A549 (cell line): ENCODE measurements around the gene TBL1XR1. TPM values are rescaled to one million over a fixed set of nuclear protein-coding genes. Genes with fewer than 3 reads are reported as not detected.

ENCODE experiments used
- ATAC-seq, 2 experiments: fragments of 200-7000 bp in 1 of 2; fragments of >200 bp in 1 of 2; cut with Nextera tagmentation in 1 of 2; cut with Tn5 transposase in 1 of 2; 3 replicates each; pipeline versions ENCODE4 v1.8.0 to v1.9.1; 2018 to 2020; ENCODE audit warnings: mild to moderate bottlenecking in 1 of 2, moderate library complexity in 1 of 2
- CTCF ChIA-PET: fragments of 300-600 bp; sonication (Branson Sonifier 250); formaldehyde crosslinking; extraction: SDS; loops from one replicate; lab custom pipeline; 2021; ENCODE audit warnings: antibody characterized with exemption, inconsistent platforms; lab: Yijun Ruan, JAX
- POLR2A ChIA-PET: fragments of 350-600 bp; formaldehyde crosslinking; extraction: SDS; loops from one replicate; lab custom pipeline; 2021; ENCODE audit warnings: antibody characterized with exemption, inconsistent platforms; lab: Yijun Ruan, JAX
- DNase-seq, 2 experiments: peaks; one replicate each; pipeline versions ENCODE4 v3.0.0 to v3.0.0-alpha.2; 2011 to 2016; ENCODE audit warnings: low read depth in 1 of 2, low spot score in 1 of 2
- FAIRE-seq: peaks from 2 replicates; lab custom pipeline; 2011; peaks lifted over from hg19 to GRCh38; lab: Jason Lieb, UNC
- H3K27ac ChIP-seq, 2 experiments: fragments of >200 bp; sonication (Bioruptor Twin); formaldehyde crosslinking; 3 replicates each; pipeline ENCODE4 v1.5.1; 2016 to 2017
- H3K4me1 ChIP-seq: fragments of >200 bp; sonication (Bioruptor Twin); formaldehyde crosslinking; 3 replicates; pipeline ENCODE4 v1.6.1; 2016
- H3K4me2 ChIP-seq: fragments of >200 bp; sonication (Bioruptor Twin); formaldehyde crosslinking; 3 replicates; pipeline ENCODE4 v1.6.1; 2016
- H3K4me3 ChIP-seq: fragments of >200 bp; sonication (Bioruptor Twin); formaldehyde crosslinking; 3 replicates; pipeline ENCODE4 v1.5.1; 2016
- H3K9me3 ChIP-seq: fragments of >200 bp; sonication (Bioruptor Twin); formaldehyde crosslinking; 3 replicates; pipeline ENCODE4 v1.6.1; 2016
- BHLHE40 ChIP-seq: IDR thresholded peaks from 2 replicates; pipeline ENCODE4 v1.6.1; 2012; ENCODE audit warnings: low read depth, low read length, inconsistent platforms
- CBX2 ChIP-seq: fragments of 200-600 bp; sonication (generic); IDR thresholded peaks from 2 replicates; pipeline ENCODE4 v1.6.1; 2016; ENCODE audit warnings: low read depth, mild to moderate bottlenecking, borderline replicate concordance
- CBX8 ChIP-seq: fragments of 200-600 bp; sonication (generic); IDR thresholded peaks from 2 replicates; pipeline ENCODE4 v1.6.1; 2016
- CEBPB ChIP-seq, 2 experiments: fragments of >200 bp in 1 of 2; sonication (Bioruptor Twin) in 1 of 2; formaldehyde crosslinking in 1 of 2; IDR thresholded peaks; 2 replicates each; pipeline ENCODE4 v1.6.1; 2012 to 2016
- FOXS1 ChIP-seq: fragments of 250-450 bp; sonication (Bioruptor Pico); IDR thresholded peaks from 2 replicates; pipeline ENCODE4 v1.5.0; 2020; ENCODE audit warnings: mild to moderate bottlenecking, moderate library complexity
- HDAC2 ChIP-seq: fragments of 200-600 bp; sonication (generic); IDR thresholded peaks from 2 replicates; pipeline ENCODE4 v1.6.1; 2016
- HEYL ChIP-seq: fragments of 250-450 bp; sonication (Bioruptor Pico); IDR thresholded peaks from 2 replicates; pipeline ENCODE4 v1.8.0; 2021; ENCODE audit warnings: mild to moderate bottlenecking, moderate library complexity
- HOXB13 ChIP-seq: fragments of 250-450 bp; sonication (Bioruptor Pico); IDR thresholded peaks from 2 replicates; pipeline ENCODE4 v1.5.0; 2020; ENCODE audit warnings: low read depth, mild to moderate bottlenecking, moderate library complexity
- JUNB ChIP-seq: fragments of >200 bp; sonication (Bioruptor Twin); formaldehyde crosslinking; IDR thresholded peaks from 2 replicates; pipeline ENCODE4 v1.6.1; 2016
- KDM5A ChIP-seq: fragments of 200-600 bp; sonication (generic); IDR thresholded peaks from 2 replicates; pipeline ENCODE4 v1.6.1; 2016; ENCODE audit warnings: antibody characterized with exemption, mild to moderate bottlenecking
- MYC ChIP-seq: IDR thresholded peaks from 2 replicates; pipeline ENCODE4 v1.6.1; 2012; ENCODE audit warnings: mild to moderate bottlenecking, inconsistent platforms, low read length, improper control_type of control experiment, borderline replicate concordance
- NPAS2 ChIP-seq: fragments of 250-450 bp; sonication (Bioruptor Pico); IDR thresholded peaks from 2 replicates; pipeline ENCODE4 v1.8.0; 2022; ENCODE audit warnings: mild to moderate bottlenecking, moderate library complexity, borderline replicate concordance
- PBX3 ChIP-seq: IDR thresholded peaks from 2 replicates; pipeline ENCODE4 v1.6.1; 2012
- POLR2A ChIP-seq: IDR thresholded peaks from 2 replicates; pipeline ENCODE4 v1.6.1; 2012; ENCODE audit warnings: mild to moderate bottlenecking, low read length
- SMC3 ChIP-seq: fragments of >200 bp; sonication (Bioruptor Twin); formaldehyde crosslinking; IDR thresholded peaks from 3 replicates; pipeline ENCODE4 v1.6.1; 2018; ENCODE audit warnings: inconsistent platforms
- TFCP2L1 ChIP-seq: fragments of 250-450 bp; sonication (Bioruptor Pico); IDR thresholded peaks from 2 replicates; pipeline ENCODE4 v1.5.0; 2021; ENCODE audit warnings: mild to moderate bottlenecking
- USF2 ChIP-seq: fragments of 450-650 bp; IDR thresholded peaks from 2 replicates; pipeline ENCODE4 v1.6.1; 2014; ENCODE audit warnings: antibody characterized with exemption
- ZC3H11A ChIP-seq: fragments of 450-650 bp; IDR thresholded peaks from 2 replicates; pipeline ENCODE4 v1.6.1; 2014; ENCODE audit warnings: antibody characterized with exemption, mild to moderate bottlenecking
- ZNF302 ChIP-seq: fragments of 250-450 bp; sonication (Bioruptor Pico); IDR thresholded peaks from 2 replicates; pipeline ENCODE4 v1.9.0; 2021; ENCODE audit warnings: inconsistent platforms, mild to moderate bottlenecking, moderate library complexity
- ZSCAN20 ChIP-seq: fragments of 250-450 bp; sonication (Bioruptor Pico); IDR thresholded peaks from 2 replicates; pipeline ENCODE4 v1.8.0; 2022; ENCODE audit warnings: mild to moderate bottlenecking, moderate library complexity
- WGBS: methylation state at CpG from one replicate; pipeline ENCODE4 v1.1.6; 2017; ENCODE audit errors: missing lambda C conversion rate; 5-methylcytosine and 5-hydroxymethylcytosine counted together
- polyA plus RNA-seq, 4 experiments: library from polyadenylated mRNA; depleted of rRNA in 3 of 4; stranded (reverse); fragments of >200 nt; fragmentation: RNase III in 1 of 4; extraction: RNeasy Plus Mini Kit Qiagen cat#74134 plus additional on column Dnase treatment in 1 of 4; gene quantifications; 2 replicates in 3 of 4; 3 replicates in 1 of 4; pipeline ENCODE4 v1.2.3, GENCODE V29; 2011 to 2017
- TF ChIP-seq, protein P1 (sequence below): fragments of 200-600 bp; sonication (generic); IDR thresholded peaks from 2 replicates; pipeline ENCODE4 v1.6.1; 2016; ENCODE audit warnings: antibody characterized with exemption, mild to moderate bottlenecking, moderate library complexity
- TF ChIP-seq, protein P2 (sequence below): fragments of >200 bp; sonication (Bioruptor Twin); formaldehyde crosslinking; IDR thresholded peaks from 3 replicates; pipeline ENCODE4 v1.5.1; 2016

TBL1XR1 gene
- polyA plus RNA-seq, 2 of the 4 experiments (the other 2 are of a cell fraction): 41.4 to 106 TPM

- no peak for ATAC-seq
- Histone ChIP-seq H3K9me3 (no peaks in the 10 kb centered on the region), H3K4me2 (no peak overlapping the region), H3K27ac (no peak overlapping the region), H3K4me3 (no peak overlapping the region), H3K4me1 (no peaks in the 10 kb centered on the region)
- 95% methylated on average over 8 of the region's 8 CpGs for WGBS
- no peak for DNase-seq
- TF ChIP-seq POLR2A (no peak), NPAS2 (CRISPR knock-in tag) (no peak), BHLHE40 (no peak), FOXS1 (CRISPR knock-in tag) (no peak), CEBPB (IDR thresholded peaks at IDR 0.05) (no peak), HEYL (no peak), HOXB13 (CRISPR knock-in tag) (no peak), SMC3 (no peak), CBX2 (no peak), KDM5A (no peak), ZSCAN20 (no peak), CBX8 (no peak), JUNB (no peak), ZC3H11A (no peak), TFCP2L1 (CRISPR knock-in tag) (no peak)
- TF ChIP-seq, protein P1, sequence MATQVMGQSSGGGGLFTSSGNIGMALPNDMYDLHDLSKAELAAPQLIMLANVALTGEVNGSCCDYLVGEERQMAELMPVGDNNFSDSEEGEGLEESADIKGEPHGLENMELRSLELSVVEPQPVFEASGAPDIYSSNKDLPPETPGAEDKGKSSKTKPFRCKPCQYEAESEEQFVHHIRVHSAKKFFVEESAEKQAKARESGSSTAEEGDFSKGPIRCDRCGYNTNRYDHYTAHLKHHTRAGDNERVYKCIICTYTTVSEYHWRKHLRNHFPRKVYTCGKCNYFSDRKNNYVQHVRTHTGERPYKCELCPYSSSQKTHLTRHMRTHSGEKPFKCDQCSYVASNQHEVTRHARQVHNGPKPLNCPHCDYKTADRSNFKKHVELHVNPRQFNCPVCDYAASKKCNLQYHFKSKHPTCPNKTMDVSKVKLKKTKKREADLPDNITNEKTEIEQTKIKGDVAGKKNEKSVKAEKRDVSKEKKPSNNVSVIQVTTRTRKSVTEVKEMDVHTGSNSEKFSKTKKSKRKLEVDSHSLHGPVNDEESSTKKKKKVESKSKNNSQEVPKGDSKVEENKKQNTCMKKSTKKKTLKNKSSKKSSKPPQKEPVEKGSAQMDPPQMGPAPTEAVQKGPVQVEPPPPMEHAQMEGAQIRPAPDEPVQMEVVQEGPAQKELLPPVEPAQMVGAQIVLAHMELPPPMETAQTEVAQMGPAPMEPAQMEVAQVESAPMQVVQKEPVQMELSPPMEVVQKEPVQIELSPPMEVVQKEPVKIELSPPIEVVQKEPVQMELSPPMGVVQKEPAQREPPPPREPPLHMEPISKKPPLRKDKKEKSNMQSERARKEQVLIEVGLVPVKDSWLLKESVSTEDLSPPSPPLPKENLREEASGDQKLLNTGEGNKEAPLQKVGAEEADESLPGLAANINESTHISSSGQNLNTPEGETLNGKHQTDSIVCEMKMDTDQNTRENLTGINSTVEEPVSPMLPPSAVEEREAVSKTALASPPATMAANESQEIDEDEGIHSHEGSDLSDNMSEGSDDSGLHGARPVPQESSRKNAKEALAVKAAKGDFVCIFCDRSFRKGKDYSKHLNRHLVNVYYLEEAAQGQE: no peak
- POLR2A ChIA-PET: no interaction called here
- no peak for FAIRE-seq
- CTCF ChIA-PET: interaction anchor here (0.9 kb wide), 1 partner anchor 232 kb away, joined by 3 read pairs; no protein-coding TSS in a partner anchor
Measured at GRCh38 chr3:177133860-177134815, 63.1 kb downstream of the TBL1XR1 start.

GRCh38 chr3:177131927-177132636 lies 65.2 kb downstream of the TBL1XR1 start:
- no peak overlapping the region for H3K4me2 ChIP-seq
- TF ChIP-seq HEYL: no peak
- TF ChIP-seq, protein P2, sequence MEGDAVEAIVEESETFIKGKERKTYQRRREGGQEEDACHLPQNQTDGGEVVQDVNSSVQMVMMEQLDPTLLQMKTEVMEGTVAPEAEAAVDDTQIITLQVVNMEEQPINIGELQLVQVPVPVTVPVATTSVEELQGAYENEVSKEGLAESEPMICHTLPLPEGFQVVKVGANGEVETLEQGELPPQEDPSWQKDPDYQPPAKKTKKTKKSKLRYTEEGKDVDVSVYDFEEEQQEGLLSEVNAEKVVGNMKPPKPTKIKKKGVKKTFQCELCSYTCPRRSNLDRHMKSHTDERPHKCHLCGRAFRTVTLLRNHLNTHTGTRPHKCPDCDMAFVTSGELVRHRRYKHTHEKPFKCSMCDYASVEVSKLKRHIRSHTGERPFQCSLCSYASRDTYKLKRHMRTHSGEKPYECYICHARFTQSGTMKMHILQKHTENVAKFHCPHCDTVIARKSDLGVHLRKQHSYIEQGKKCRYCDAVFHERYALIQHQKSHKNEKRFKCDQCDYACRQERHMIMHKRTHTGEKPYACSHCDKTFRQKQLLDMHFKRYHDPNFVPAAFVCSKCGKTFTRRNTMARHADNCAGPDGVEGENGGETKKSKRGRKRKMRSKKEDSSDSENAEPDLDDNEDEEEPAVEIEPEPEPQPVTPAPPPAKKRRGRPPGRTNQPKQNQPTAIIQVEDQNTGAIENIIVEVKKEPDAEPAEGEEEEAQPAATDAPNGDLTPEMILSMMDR: no peak
- no peak for TF ChIP-seq USF2
- TF ChIP-seq PBX3: no peak
- TF ChIP-seq HDAC2: no peak
- no peak for TF ChIP-seq CBX2
- no peak for TF ChIP-seq ZNF302 (CRISPR knock-in tag)
- TF ChIP-seq FOXS1 (CRISPR knock-in tag): no peak
- no peak for TF ChIP-seq ZC3H11A
- TF ChIP-seq MYC: no peak
- H3K9me3 ChIP-seq: no peaks in the 10 kb centered on the region
- no peaks in the 10 kb centered on the region for H3K4me1 ChIP-seq
- H3K27ac ChIP-seq: no peak overlapping the region
- 91% methylated on average over 6 of the region's 6 CpGs for WGBS
- no peak overlapping the region for H3K4me3 ChIP-seq
- DNase-seq: no peak
- CTCF ChIA-PET: no interaction called here
- POLR2A ChIA-PET: no interaction called here
- FAIRE-seq: no peak
- ATAC-seq: no peak
